Naive thymus-derived CD8-positive, alpha-beta T cell (primary cell): ENCODE data around the gene HYAL2. TPM values are rescaled to one million over a fixed set of nuclear protein-coding genes. Genes with fewer than 3 reads are reported as not detected.

Source experiments
- ATAC-seq, 2 donors: fragments of 150-1000 bp; cut with Tn5 transposase in 1 of 2; sonication (Bioruptor Pico), chemical (Tn5 transposase) in 1 of 2; 1 replicate in 1 of 2; 2 replicates in 1 of 2; pipeline ENCODE4 v1.10.0; 2021; ENCODE audit warnings: mild to moderate bottlenecking in 2 of 2, moderate library complexity in 2 of 2
- POLR2A ChIA-PET: fragments of 350-600 bp; sonication (Branson Sonifier 250); formaldehyde crosslinking; loops from one replicate; lab custom pipeline; 2021; ENCODE audit warnings: antibody characterized with exemption; lab: Charles Lee
- DNase-seq, 10 donors: peaks; one replicate each; pipeline versions ENCODE4 v3.0.0 to v3.0.0-alpha.2; 2020 to 2022
- H3K27ac Mint-ChIP-seq, 10 donors: one replicate each; pipeline ENCODE4 v1.8.0; 2020 to 2022; ENCODE audit warnings: mild to moderate bottlenecking in 10 of 10, mixed read lengths in 10 of 10, moderate library complexity in 4 of 10, inconsistent platforms in 1 of 10
- H3K27me3 Mint-ChIP-seq, 5 donors: one replicate each; pipeline ENCODE4 v1.8.0; 2021 to 2022; ENCODE audit warnings: mixed read lengths in 5 of 5
- H3K36me3 Mint-ChIP-seq, 3 donors: one replicate each; pipeline ENCODE4 v1.8.0; 2020 to 2022; ENCODE audit warnings: mixed read lengths in 3 of 3, mild to moderate bottlenecking in 2 of 3, inconsistent platforms in 1 of 3
- H3K4me1 Mint-ChIP-seq, 4 donors: one replicate each; pipeline ENCODE4 v1.8.0; 2021 to 2022; ENCODE audit warnings: mixed read lengths in 4 of 4
- H3K4me3 Mint-ChIP-seq, 10 donors: one replicate each; pipeline ENCODE4 v1.8.0; 2020 to 2022; ENCODE audit warnings: mild to moderate bottlenecking in 10 of 10, mixed read lengths in 10 of 10, moderate library complexity in 6 of 10, inconsistent platforms in 1 of 10
- H3K9me3 Mint-ChIP-seq, 9 donors: one replicate each; pipeline ENCODE4 v1.8.0; 2020 to 2022; ENCODE audit warnings: mixed read lengths in 9 of 9, mild to moderate bottlenecking in 3 of 9, inconsistent platforms in 1 of 9, moderate library complexity in 1 of 9
- polyA plus RNA-seq, 3 donors: library from polyadenylated mRNA; unstranded; fragments of 300-500 nt; fragmentation: Illumina TruSeq; gene quantifications; one replicate each; pipeline ENCODE4 v1.2.3, GENCODE V29; 2021
- total RNA-seq, 8 experiments: library from RNA in 2 of 8; stranded (reverse) in 2 of 8; gene quantifications; one replicate each; pipeline ENCODE4 v1.2.3 and lab custom pipeline; 2021 to 2026

The HYAL2 gene
- total and polyA plus RNA-seq, 5 experiments from 2014 or later, result 1.8 to 6.1 (median 2.5) TPM

- Mint-ChIP-seq H3K27ac (peak overlapping the region; percentile 34 to 95 (median 84)), H3K27me3 (no peaks in the 10 kb centered on the region), H3K4me1 (peaks cover 24 to 61% (median 46%) of the 10 kb centered on the region in 4 donors), H3K4me3 (peak overlapping the region; percentile 85 to 99 (median 92)), H3K36me3 (peaks cover 0 to 28% (median 2%) of the 10 kb centered on the region in 3 donors), H3K9me3 (no peaks in the 10 kb centered on the region)
- POLR2A ChIA-PET, result interaction anchor here (0.6 to 11.6 kb wide), 6 partner anchors 16 to 1143 kb away, joined by 3 to 318 read pairs (median 4); partner anchors contain the start of genes C3orf18, HEMK1, IFRD2 and RASSF1
- no peak for ATAC-seq
- no peak for DNase-seq
These were observed 34.9 kb upstream of the HYAL2 start for GRCh38 chr3:50357481-50357880.

- Mint-ChIP-seq H3K27ac (peak overlapping the region in 7 of 10 donors; percentile 25 to 90 (median 75)), H3K4me3 (peak overlapping the region; percentile 32 to 99 (median 90)), H3K36me3 (peaks cover 0 to 31% (median 2%) of the 10 kb centered on the region in 3 donors), H3K9me3 (no peaks in the 10 kb centered on the region), H3K4me1 (peaks cover 24 to 67% (median 50%) of the 10 kb centered on the region in 4 donors), H3K27me3 (no peaks in the 10 kb centered on the region)
- POLR2A ChIA-PET, result interaction anchor here (1.6 to 11.6 kb wide), 2 partner anchors 15 to 213 kb away, joined by 4 to 318 read pairs; partner anchors contain the start of genes HEMK1, RASSF1 and ZMYND10
- DNase-seq (no peak), ATAC-seq (no peak)
These were observed 34.0 kb upstream of the HYAL2 start for GRCh38 chr3:50356553-50356952.

- ATAC-seq (no peak), DNase-seq (no peak)
- POLR2A ChIA-PET, result interaction anchor here (1.6 to 11.6 kb wide), 2 partner anchors 14 to 213 kb away, joined by 4 to 318 read pairs; partner anchors contain the start of genes HEMK1, RASSF1 and ZMYND10
- Mint-ChIP-seq H3K36me3 (peaks cover 0 to 31% (median 2%) of the 10 kb centered on the region in 3 donors), H3K27me3 (no peaks in the 10 kb centered on the region), H3K27ac (peak overlapping the region in 6 of 10 donors; percentile 13 to 87 (median 46)), H3K4me3 (peak overlapping the region in 9 of 10 donors; percentile 10 to 98 (median 85)), H3K4me1 (peaks cover 27 to 73% (median 56%) of the 10 kb centered on the region in 4 donors), H3K9me3 (no peaks in the 10 kb centered on the region)
These were observed 33.4 kb upstream of the HYAL2 start for GRCh38 chr3:50355829-50356552.

- no peaks in the 10 kb centered on the region for H3K27me3 Mint-ChIP-seq
- no peak for DNase-seq
- POLR2A ChIA-PET, result interaction anchor here (11.6 kb wide), 1 partner anchor 13 kb away, joined by 318 read pairs; the partner anchor contains the start of genes RASSF1 and ZMYND10
- H3K9me3 Mint-ChIP-seq, result no peaks in the 10 kb centered on the region
- peak overlapping the region in 4 of 10 donors; percentile 14 to 60 (median 46) for H3K27ac Mint-ChIP-seq
- ATAC-seq, result no peak
- peak overlapping the region in 1 of 10 donors; percentile 41 for H3K4me3 Mint-ChIP-seq
- H3K4me1 Mint-ChIP-seq, result peaks cover 36 to 82% (median 65%) of the 10 kb centered on the region in 4 donors
- peaks cover 0 to 31% (median 2%) of the 10 kb centered on the region in 3 donors for H3K36me3 Mint-ChIP-seq
These were observed 32.3 kb upstream of the HYAL2 start for GRCh38 chr3:50354850-50355249.

GRCh38 chr3:50354186-50354764, 31.7 kb upstream of the HYAL2 start:
- H3K27ac Mint-ChIP-seq, result peak overlapping the region in 5 of 10 donors; percentile 15 to 75 (median 56)
- H3K4me1 Mint-ChIP-seq, result peaks cover 32 to 81% (median 65%) of the 10 kb centered on the region in 4 donors
- ATAC-seq, result no peak
- peaks cover 0 to 30% (median 2%) of the 10 kb centered on the region in 3 donors for H3K36me3 Mint-ChIP-seq
- no peak for DNase-seq
- peak overlapping the region in 1 of 10 donors; percentile 20 for H3K4me3 Mint-ChIP-seq
- no peaks in the 10 kb centered on the region for H3K9me3 Mint-ChIP-seq
- POLR2A ChIA-PET, result interaction anchor here (11.6 kb wide), 1 partner anchor 13 kb away, joined by 318 read pairs; the partner anchor contains the start of genes RASSF1 and ZMYND10
- no peaks in the 10 kb centered on the region for H3K27me3 Mint-ChIP-seq

GRCh38 chr3:50353245-50354004, 30.9 kb upstream of the HYAL2 start:
- peak overlapping the region in 1 of 10 donors; percentile 10 for H3K4me3 Mint-ChIP-seq
- no peaks in the 10 kb centered on the region for H3K9me3 Mint-ChIP-seq
- peak overlapping the region in 3 of 10 donors; percentile 11 to 55 (median 29) for H3K27ac Mint-ChIP-seq
- no peaks in the 10 kb centered on the region for H3K27me3 Mint-ChIP-seq
- POLR2A ChIA-PET, result interaction anchor here (0.5 to 11.6 kb wide), 4 partner anchors 12 to 412 kb away, joined by 3 to 318 read pairs (median 4); partner anchors contain the start of genes RASSF1 and ZMYND10
- ATAC-seq, result no peak
- peaks cover 0 to 35% (median 4%) of the 10 kb centered on the region in 3 donors for H3K36me3 Mint-ChIP-seq
- H3K4me1 Mint-ChIP-seq, result peaks cover 33 to 84% (median 68%) of the 10 kb centered on the region in 4 donors
- DNase-seq, result no peak

GRCh38 chr3:50352781-50353180, 30.2 kb upstream of the HYAL2 start:
- peak overlapping the region in 2 of 10 donors; percentile 10 to 29 for H3K4me3 Mint-ChIP-seq
- H3K27ac Mint-ChIP-seq, result peak overlapping the region in 5 of 10 donors; percentile 11 to 72 (median 44)
- POLR2A ChIA-PET, result interaction anchor here (0.7 to 11.6 kb wide), 4 partner anchors 11 to 234 kb away, joined by 5 to 318 read pairs (median 5); partner anchors contain the start of genes RASSF1 and ZMYND10

GRCh38 chr3:50351323-50351697, 28.8 kb upstream of the HYAL2 start:
- Mint-ChIP-seq H3K36me3 (peaks cover 0 to 40% (median 6%) of the 10 kb centered on the region in 3 donors), H3K27ac (peak overlapping the region; percentile 98 to 100 (median 99)), H3K27me3 (no peaks in the 10 kb centered on the region), H3K4me1 (peaks cover 31 to 82% (median 67%) of the 10 kb centered on the region in 4 donors), H3K9me3 (no peaks in the 10 kb centered on the region), H3K4me3 (peak overlapping the region; percentile 94 to 99 (median 97))
- no peak for ATAC-seq
- POLR2A ChIA-PET, result interaction anchor here (1.1 to 11.6 kb wide), 14 partner anchors 10 to 1354 kb away, joined by 3 to 318 read pairs (median 8); partner anchors contain the start of genes C3orf18, HEMK1, HYAL3 and IFRD2
- DNase-seq, result no peak

More at GRCh38 chr3:50352781-50353180, 30.2 kb upstream of the HYAL2 start:
- H3K4me1 Mint-ChIP-seq, result peaks cover 34 to 84% (median 68%) of the 10 kb centered on the region in 4 donors
- H3K9me3 Mint-ChIP-seq, result no peaks in the 10 kb centered on the region
- DNase-seq, result no peak
- peaks cover 0 to 41% (median 4%) of the 10 kb centered on the region in 3 donors for H3K36me3 Mint-ChIP-seq
- no peaks in the 10 kb centered on the region for H3K27me3 Mint-ChIP-seq
- no peak for ATAC-seq

GRCh38 chr3:50350527-50351322, 28.2 kb upstream of the HYAL2 start, which contains the start of the genes CYB561D2 and NPRL2:
Gene CYB561D2, plus strand, starts transcription at chr3:50350862. Its CDS starts 572 bp downstream, at chr3:50351434.
Gene NPRL2, minus strand, starts transcription at chr3:50350775. Its CDS starts 123 bp downstream, at chr3:50350652.
- Mint-ChIP-seq H3K4me1 (peaks cover 34 to 82% (median 68%) of the 10 kb centered on the region in 4 donors), H3K4me3 (peak within 1 kb of the TSS; percentile 94 to 99 (median 97)), H3K36me3 (peaks cover 0 to 40% (median 6%) of the 10 kb centered on the region in 3 donors), H3K27ac (peak within 1 kb of the TSS; percentile 98 to 100 (median 99)), H3K9me3 (no peaks in the 10 kb centered on the region), H3K27me3 (no peaks in the 10 kb centered on the region)
- ATAC-seq (peak; percentile 89 to 90), DNase-seq (peak; percentile 97 to 99 (median 99))
- POLR2A ChIA-PET, result interaction anchor here (0.5 to 11.6 kb wide), 22 partner anchors 9 to 1355 kb away, joined by 3 to 318 read pairs (median 4); partner anchors contain the start of genes C3orf18, CISH, DCAF1 and HEMK1

GRCh38 chr3:50350213-50350526, 27.6 kb upstream of the HYAL2 start:
- POLR2A ChIA-PET, result interaction anchor here (0.6 to 11.6 kb wide), 20 partner anchors 9 to 1355 kb away, joined by 3 to 318 read pairs (median 6); partner anchors contain the start of genes C3orf18, CISH, HEMK1 and HYAL3
- DNase-seq (no peak), ATAC-seq (no peak)
- H3K4me1 Mint-ChIP-seq, result peaks cover 32 to 81% (median 70%) of the 10 kb centered on the region in 4 donors
- peak overlapping the region; percentile 98 to 100 (median 99) for H3K27ac Mint-ChIP-seq
- H3K4me3 Mint-ChIP-seq, result peak overlapping the region; percentile 94 to 99 (median 97)
- no peaks in the 10 kb centered on the region for H3K9me3 Mint-ChIP-seq
- H3K36me3 Mint-ChIP-seq, result peaks cover 0 to 35% (median 6%) of the 10 kb centered on the region in 3 donors
- no peaks in the 10 kb centered on the region for H3K27me3 Mint-ChIP-seq
